PC-3 (cell line): ENCODE measurements around the gene RNH1. TPM values are rescaled to one million over a fixed set of nuclear protein-coding genes. Genes with fewer than 3 reads are reported as not detected.

Source experiments
- ATAC-seq: fragments of 200-7000 bp; cut with Tn5 transposase; 2 replicates; pipeline ENCODE4 v1.9.1; 2020; ENCODE audit warnings: mild to moderate bottlenecking, moderate library complexity
- BruUV-seq: library from RNA; stranded (reverse); fragments of 400-500 nt; replicated peaks from 2 replicates; lab custom pipeline; 2021; lab: Mats Ljungman, UMichigan
- CTCF ChIA-PET: fragments of 300-600 bp; sonication (Branson Sonifier 250); formaldehyde crosslinking; loops from one replicate; lab custom pipeline; 2022; ENCODE audit warnings: antibody characterized with exemption; lab: Charles Lee
- POLR2A ChIA-PET: fragments of 300-600 bp; sonication (Branson Sonifier 250); formaldehyde crosslinking; loops from one replicate; lab custom pipeline; 2022; ENCODE audit warnings: antibody characterized with exemption; ENCODE audit not compliant: unreplicated experiment; lab: Charles Lee
- DNase-seq: peaks from one replicate; pipeline ENCODE4 v3.0.0-alpha.2; 2015
- H2AFZ ChIP-seq: fragments of 300-600 bp; sonication (generic); 2 replicates; pipeline ENCODE4 v1.6.0; 2016; ENCODE audit warnings: antibody characterized with exemption, low read length
- H3F3A ChIP-seq: fragments of 300-600 bp; sonication (generic); one replicate; pipeline ENCODE4 v1.6.0; 2017; ENCODE audit warnings: antibody characterized with exemption, low read length, control low read depth, mild to moderate bottlenecking; ENCODE audit not compliant: unreplicated experiment
- H3K27ac ChIP-seq: fragments of 300-600 bp; sonication (generic); 2 replicates; pipeline ENCODE4 v1.5.1; 2016; ENCODE audit warnings: mild to moderate bottlenecking, low read length
- H3K27me3 ChIP-seq: fragments of 300-600 bp; sonication (generic); 2 replicates; pipeline ENCODE4 v1.6.1; 2016; ENCODE audit warnings: low read length, mixed read lengths
- H3K36me3 ChIP-seq: fragments of 300-600 bp; sonication (generic); 2 replicates; pipeline ENCODE4 v1.6.1; 2016; ENCODE audit warnings: low read depth, mixed run types, low read length, mixed read lengths
- H3K4me1 ChIP-seq: fragments of 300-600 bp; sonication (generic); 2 replicates; pipeline ENCODE4 v1.5.1; 2016; ENCODE audit warnings: low read length; ENCODE audit not compliant: insufficient read depth
- H3K4me2 ChIP-seq: fragments of 300-600 bp; sonication (generic); 2 replicates; pipeline ENCODE4 v1.6.0; 2016; ENCODE audit warnings: low read length
- H3K4me3 ChIP-seq: fragments of 300-600 bp; sonication (generic); 2 replicates; pipeline ENCODE4 v1.5.1; 2016; ENCODE audit warnings: mild to moderate bottlenecking, low read length, mixed read lengths
- H3K79me2 ChIP-seq: fragments of 300-600 bp; sonication (generic); 2 replicates; pipeline ENCODE4 v1.6.1; 2017; ENCODE audit warnings: low read length, mixed read lengths
- H3K9ac ChIP-seq: fragments of 300-600 bp; sonication (generic); 2 replicates; pipeline ENCODE4 v1.6.0; 2016; ENCODE audit warnings: mild to moderate bottlenecking, low read length
- H3K9me2 ChIP-seq: fragments of 300-600 bp; sonication (generic); replicated peaks from 2 replicates; pipeline ENCODE4 v1.6.1; 2016; ENCODE audit warnings: mixed run types, low read length, mixed read lengths
- H3K9me3 ChIP-seq: fragments of 300-600 bp; sonication (generic); 2 replicates; pipeline ENCODE4 v1.6.1; 2016; ENCODE audit warnings: low read length, mixed read lengths
- H4K20me1 ChIP-seq: fragments of 300-600 bp; sonication (generic); 2 replicates; pipeline ENCODE4 v1.6.1; 2016; ENCODE audit warnings: low read length, mixed read lengths
- EZH2 ChIP-seq: fragments of 300-600 bp; sonication (generic); IDR thresholded peaks from one replicate; pipeline ENCODE4 v1.6.1; 2017; ENCODE audit warnings: antibody characterized with exemption, mild to moderate bottlenecking, low read length; ENCODE audit not compliant: unreplicated experiment
- EZH2phosphoT487 ChIP-seq: fragments of 300-600 bp; sonication (generic); IDR thresholded peaks from 2 replicates; pipeline ENCODE4 v1.6.1; 2018; ENCODE audit warnings: mild to moderate bottlenecking, antibody characterized with exemption, low read length, borderline replicate concordance
- intact Hi-C: fragments of 100-400 bp; cut with micrococcal nuclease; formaldehyde crosslinking; loops from 2 replicates; pipeline ENCODE4 v1.9.0; 2023
- total RNA-seq: library from RNA; depleted of rRNA; stranded (reverse); fragments of >200 nt; gene quantifications from 2 replicates; pipeline ENCODE4 v1.2.3, GENCODE V29; 2014
- TF ChIP-seq, protein P1 (sequence below): fragments of 300-600 bp; sonication (generic); conservative IDR thresholded peaks from 2 replicates; pipeline ENCODE4 v1.5.1; 2017; ENCODE audit warnings: antibody characterized with exemption, low read depth, mild to moderate bottlenecking, low read length

RNH1 gene
- total RNA-seq, 1 experiment from 2014 or later = 258 TPM

GRCh38 chr11:460331-461199, 46.5 kb downstream of the RNH1 start:
- DNase-seq = no peak
- TF ChIP-seq EZH2phosphoT487 = no peak
- no peak for TF ChIP-seq EZH2
- TF ChIP-seq, protein P1, sequence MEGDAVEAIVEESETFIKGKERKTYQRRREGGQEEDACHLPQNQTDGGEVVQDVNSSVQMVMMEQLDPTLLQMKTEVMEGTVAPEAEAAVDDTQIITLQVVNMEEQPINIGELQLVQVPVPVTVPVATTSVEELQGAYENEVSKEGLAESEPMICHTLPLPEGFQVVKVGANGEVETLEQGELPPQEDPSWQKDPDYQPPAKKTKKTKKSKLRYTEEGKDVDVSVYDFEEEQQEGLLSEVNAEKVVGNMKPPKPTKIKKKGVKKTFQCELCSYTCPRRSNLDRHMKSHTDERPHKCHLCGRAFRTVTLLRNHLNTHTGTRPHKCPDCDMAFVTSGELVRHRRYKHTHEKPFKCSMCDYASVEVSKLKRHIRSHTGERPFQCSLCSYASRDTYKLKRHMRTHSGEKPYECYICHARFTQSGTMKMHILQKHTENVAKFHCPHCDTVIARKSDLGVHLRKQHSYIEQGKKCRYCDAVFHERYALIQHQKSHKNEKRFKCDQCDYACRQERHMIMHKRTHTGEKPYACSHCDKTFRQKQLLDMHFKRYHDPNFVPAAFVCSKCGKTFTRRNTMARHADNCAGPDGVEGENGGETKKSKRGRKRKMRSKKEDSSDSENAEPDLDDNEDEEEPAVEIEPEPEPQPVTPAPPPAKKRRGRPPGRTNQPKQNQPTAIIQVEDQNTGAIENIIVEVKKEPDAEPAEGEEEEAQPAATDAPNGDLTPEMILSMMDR = no peak
- CTCF ChIA-PET = no interaction called here

DNA sequence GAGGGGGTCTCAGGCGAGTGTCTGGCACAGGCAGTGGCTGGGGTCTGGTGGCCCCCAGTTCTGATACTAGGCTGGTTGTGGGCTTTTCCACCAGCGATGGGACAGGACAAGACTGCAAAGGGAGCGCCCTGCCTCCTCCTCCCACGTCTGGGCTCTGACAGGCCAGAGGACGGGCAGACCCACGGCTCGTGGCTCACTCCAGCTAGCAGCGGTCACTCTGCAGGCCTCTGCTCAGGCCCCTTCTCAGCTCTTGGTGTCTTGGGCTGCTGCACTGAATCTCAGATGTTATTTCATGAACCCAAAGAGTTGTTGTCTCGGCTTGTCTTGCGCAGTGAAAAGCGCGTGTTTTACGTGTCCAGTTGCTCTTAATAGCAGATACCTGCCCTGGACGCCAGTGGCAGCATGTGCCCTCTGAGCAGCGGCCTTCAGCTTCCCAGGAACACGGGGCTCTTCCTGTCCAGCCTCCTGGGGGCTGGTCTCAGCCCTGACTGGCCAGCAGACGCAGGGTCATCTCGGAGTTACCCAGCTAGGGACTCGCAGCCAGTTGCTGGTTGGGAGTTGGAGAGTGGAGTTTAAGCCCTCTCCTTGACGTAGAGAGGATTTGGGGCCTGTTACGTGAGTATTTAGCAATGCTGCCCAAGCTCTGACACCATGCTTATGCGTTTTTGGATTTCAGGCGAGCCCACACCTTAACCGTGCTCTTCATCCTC, 47.4 kb downstream of the RNH1 start:
- TF ChIP-seq EZH2 (no peak), EZH2phosphoT487 (no peak)
- TF ChIP-seq, protein P1 = no peak
- no peak for ATAC-seq
- Histone ChIP-seq H4K20me1 (no peaks in the 10 kb centered on the region), H3F3A (no peaks in the 10 kb centered on the region), H3K4me2 (no peak overlapping the region), H3K9ac (no peak overlapping the region), H3K27me3 (no peaks in the 10 kb centered on the region), H3K9me2 (no peaks in the 10 kb centered on the region), H3K9me3 (no peaks in the 10 kb centered on the region), H3K4me1 (no peaks in the 10 kb centered on the region), H3K36me3 (no peaks in the 10 kb centered on the region), H3K4me3 (no peak overlapping the region), H2AFZ (no peak overlapping the region), H3K27ac (no peak overlapping the region), H3K79me2 (peaks cover 34% of the 10 kb centered on the region; the same call in 1 of the 2 replicates)
- CTCF ChIA-PET = no interaction called here
- intact Hi-C loops = no loop called here
- no TSS peak for BruUV-seq
- DNase-seq = no peak
- POLR2A ChIA-PET = no interaction called here

More at GRCh38 chr11:460331-461199, 46.5 kb downstream of the RNH1 start:
- no peak overlapping the region for H3K4me2 ChIP-seq
- POLR2A ChIA-PET = no interaction called here
- no peaks in the 10 kb centered on the region for H3K27me3 ChIP-seq
- H3K9ac ChIP-seq = no peak overlapping the region
- no peak overlapping the region for H3K4me3 ChIP-seq
- H3F3A ChIP-seq = no peaks in the 10 kb centered on the region
- ATAC-seq = no peak
- no peaks in the 10 kb centered on the region for H3K36me3 ChIP-seq
- no peak overlapping the region for H3K27ac ChIP-seq
- H3K9me3 ChIP-seq = no peaks in the 10 kb centered on the region
- H3K79me2 ChIP-seq = peaks cover 25% of the 10 kb centered on the region; the same call in 1 of the 2 replicates
- H3K4me1 ChIP-seq = no peaks in the 10 kb centered on the region
- no TSS peak for BruUV-seq
- no peaks in the 10 kb centered on the region for H4K20me1 ChIP-seq
- intact Hi-C loops = no loop called here
- no peaks in the 10 kb centered on the region for H3K9me2 ChIP-seq
- H2AFZ ChIP-seq = no peak overlapping the region
